Activated T-cell treated with anti-CD3 and anti-CD28 coated beads, Interleukin-2, amount 50 U/mL, for 72 hours (primary cell): ENCODE data around the gene THSD4. TPM values are rescaled to one million over a fixed set of nuclear protein-coding genes. Genes with fewer than 3 reads are reported as not detected.

Experiments used
- ATAC-seq, 2 donors: fragments of 150-1000 bp; cut with Tn5 transposase; replicated peaks in 1 of 2; 2 replicates each; pipeline ENCODE4 v1.10.0; 2021; ENCODE audit warnings: moderate library complexity in 2 of 2, mild to moderate bottlenecking in 1 of 2
- DNase-seq, 2 donors: peaks; one replicate each; pipeline ENCODE4 v3.0.0; 2021 to 2022; ENCODE audit warnings: mixed read lengths in 1 of 2
- H3K27ac Mint-ChIP-seq: one replicate; pipeline ENCODE4 v1.8.0; 2022; ENCODE audit warnings: mild to moderate bottlenecking, moderate library complexity, mixed read lengths
- H3K27me3 Mint-ChIP-seq: one replicate; pipeline ENCODE4 v1.8.0; 2022; ENCODE audit warnings: low read depth, mixed read lengths
- H3K36me3 Mint-ChIP-seq, 2 donors: one replicate each; pipeline ENCODE4 v1.8.0; 2022; ENCODE audit warnings: mixed read lengths in 2 of 2, mild to moderate bottlenecking in 1 of 2; ENCODE audit not compliant: insufficient read depth in 2 of 2
- H3K4me1 Mint-ChIP-seq: one replicate; pipeline ENCODE4 v1.8.0; 2022; ENCODE audit warnings: low read depth, mixed read lengths
- H3K4me3 Mint-ChIP-seq, 2 donors: one replicate each; pipeline ENCODE4 v1.8.0; 2022; ENCODE audit warnings: mild to moderate bottlenecking in 2 of 2, mixed read lengths in 2 of 2, moderate library complexity in 2 of 2
- H3K9me3 Mint-ChIP-seq, 2 donors: one replicate each; pipeline ENCODE4 v1.8.0; 2022; ENCODE audit warnings: mixed read lengths in 2 of 2
- total RNA-seq, 2 donors: library from RNA; stranded (reverse); gene quantifications; one replicate each; pipeline ENCODE4 v1.2.3, GENCODE V29; 2022

THSD4 gene
- total RNA-seq, 2 donors from 2014 or later: not detected

GRCh38 chr15:71088155-71088554 lies 27.1 kb upstream of the THSD4 start:
- peaks cover 2% of the 10 kb centered on the region in 2 donors for H3K9me3 Mint-ChIP-seq
- ATAC-seq (no peak), DNase-seq (no peak)
- no peak overlapping the region for H3K4me3 Mint-ChIP-seq
- H3K4me1 Mint-ChIP-seq: no peaks in the 10 kb centered on the region
- H3K36me3 Mint-ChIP-seq: no peaks in the 10 kb centered on the region
- no peak overlapping the region for H3K27ac Mint-ChIP-seq
- no peaks in the 10 kb centered on the region for H3K27me3 Mint-ChIP-seq

- Mint-ChIP-seq H3K27ac (no peak overlapping the region), H3K4me1 (no peaks in the 10 kb centered on the region), H3K4me3 (no peak overlapping the region), H3K27me3 (no peaks in the 10 kb centered on the region), H3K36me3 (no peaks in the 10 kb centered on the region), H3K9me3 (peaks cover 2 to 3% of the 10 kb centered on the region in 2 donors)
- DNase-seq (no peak), ATAC-seq (no peak)
Measured at GRCh38 chr15:71088683-71089082, 26.6 kb upstream of the THSD4 start.

- Mint-ChIP-seq H3K4me3 (no peak overlapping the region), H3K27me3 (no peaks in the 10 kb centered on the region), H3K36me3 (no peaks in the 10 kb centered on the region), H3K9me3 (peaks cover 2 to 4% of the 10 kb centered on the region in 2 donors), H3K27ac (no peak overlapping the region), H3K4me1 (no peaks in the 10 kb centered on the region)
- DNase-seq: no peak
- ATAC-seq: no peak
Measured at GRCh38 chr15:71089801-71090200, 25.5 kb upstream of the THSD4 start.

- no peaks in the 10 kb centered on the region for H3K4me1 Mint-ChIP-seq
- H3K27ac Mint-ChIP-seq: no peak overlapping the region
- no peak overlapping the region for H3K4me3 Mint-ChIP-seq
- no peaks in the 10 kb centered on the region for H3K27me3 Mint-ChIP-seq
- H3K9me3 Mint-ChIP-seq: peaks cover 2 to 4% of the 10 kb centered on the region in 2 donors
- ATAC-seq: no peak
- H3K36me3 Mint-ChIP-seq: no peaks in the 10 kb centered on the region
- no peak for DNase-seq
Measured at GRCh38 chr15:71091601-71092000, 23.7 kb upstream of the THSD4 start.

GRCh38 chr15:71092056-71092600 lies 23.1 kb upstream of the THSD4 start:
- no peak for DNase-seq
- ATAC-seq: no peak
- Mint-ChIP-seq H3K36me3 (no peaks in the 10 kb centered on the region), H3K9me3 (peaks cover under 1 to 4% of the 10 kb centered on the region in 2 donors), H3K4me1 (no peaks in the 10 kb centered on the region), H3K27me3 (no peaks in the 10 kb centered on the region), H3K27ac (no peak overlapping the region), H3K4me3 (no peak overlapping the region)

GRCh38 chr15:71093054-71094024 lies 21.9 kb upstream of the THSD4 start:
- Mint-ChIP-seq H3K4me3 (no peak overlapping the region), H3K4me1 (no peaks in the 10 kb centered on the region), H3K27me3 (no peaks in the 10 kb centered on the region), H3K9me3 (peaks cover 0 to 4% of the 10 kb centered on the region in 2 donors), H3K27ac (no peak overlapping the region), H3K36me3 (no peaks in the 10 kb centered on the region)
- DNase-seq: no peak
- no peak for ATAC-seq

- ATAC-seq (no peak), DNase-seq (no peak)
- Mint-ChIP-seq H3K9me3 (peaks cover 0 to 2% of the 10 kb centered on the region in 2 donors), H3K27ac (no peak overlapping the region), H3K4me3 (no peak overlapping the region), H3K36me3 (no peaks in the 10 kb centered on the region), H3K27me3 (no peaks in the 10 kb centered on the region), H3K4me1 (no peaks in the 10 kb centered on the region)
Measured at GRCh38 chr15:71094137-71094536, 21.1 kb upstream of the THSD4 start.

- no peak for DNase-seq
- Mint-ChIP-seq H3K36me3 (no peaks in the 10 kb centered on the region), H3K4me3 (no peak overlapping the region), H3K9me3 (peaks cover 0 to 2% of the 10 kb centered on the region in 2 donors), H3K27me3 (no peaks in the 10 kb centered on the region), H3K4me1 (no peaks in the 10 kb centered on the region), H3K27ac (no peak overlapping the region)
- no peak for ATAC-seq
Measured at GRCh38 chr15:71096676-71097075, 18.6 kb upstream of the THSD4 start.

- H3K4me3 Mint-ChIP-seq: no peak overlapping the region
- H3K9me3 Mint-ChIP-seq: peaks cover 0 to 2% of the 10 kb centered on the region in 2 donors
- no peak for DNase-seq
- no peaks in the 10 kb centered on the region for H3K4me1 Mint-ChIP-seq
- H3K36me3 Mint-ChIP-seq: no peaks in the 10 kb centered on the region
- ATAC-seq: no peak
- H3K27ac Mint-ChIP-seq: no peak overlapping the region
- no peaks in the 10 kb centered on the region for H3K27me3 Mint-ChIP-seq
Measured at GRCh38 chr15:71097890-71098289, 17.4 kb upstream of the THSD4 start.

- Mint-ChIP-seq H3K9me3 (no peaks in the 10 kb centered on the region), H3K27me3 (no peaks in the 10 kb centered on the region), H3K4me3 (no peak overlapping the region), H3K27ac (no peak overlapping the region), H3K36me3 (no peaks in the 10 kb centered on the region), H3K4me1 (no peaks in the 10 kb centered on the region)
- no peak for DNase-seq
- ATAC-seq: no peak
Measured at GRCh38 chr15:71098920-71099319, 16.4 kb upstream of the THSD4 start.

- Mint-ChIP-seq H3K9me3 (no peaks in the 10 kb centered on the region), H3K27me3 (peaks cover 8% of the 10 kb centered on the region), H3K27ac (no peak overlapping the region), H3K4me3 (no peak overlapping the region), H3K36me3 (no peaks in the 10 kb centered on the region), H3K4me1 (no peaks in the 10 kb centered on the region)
- DNase-seq: no peak
- no peak for ATAC-seq
Measured at GRCh38 chr15:71103102-71103676, 12.1 kb upstream of the THSD4 start.

GRCh38 chr15:71104636-71105035 lies 10.6 kb upstream of the THSD4 start:
- no peaks in the 10 kb centered on the region for H3K36me3 Mint-ChIP-seq
- H3K27ac Mint-ChIP-seq: no peak overlapping the region
- ATAC-seq: no peak
- no peaks in the 10 kb centered on the region for H3K9me3 Mint-ChIP-seq
- DNase-seq: no peak
- no peak overlapping the region for H3K4me3 Mint-ChIP-seq
- no peaks in the 10 kb centered on the region for H3K4me1 Mint-ChIP-seq
- peaks cover 8% of the 10 kb centered on the region for H3K27me3 Mint-ChIP-seq

GRCh38 chr15:71105444-71105843 lies 9.8 kb upstream of the THSD4 start:
- H3K4me3 Mint-ChIP-seq: no peak overlapping the region

More at GRCh38 chr15:71105444-71105843, 9.8 kb upstream of the THSD4 start:
- ATAC-seq: no peak
- no peak overlapping the region for H3K27ac Mint-ChIP-seq
- no peak for DNase-seq
- no peaks in the 10 kb centered on the region for H3K4me1 Mint-ChIP-seq
- H3K9me3 Mint-ChIP-seq: no peaks in the 10 kb centered on the region
- peaks cover 8% of the 10 kb centered on the region for H3K27me3 Mint-ChIP-seq
- no peaks in the 10 kb centered on the region for H3K36me3 Mint-ChIP-seq
